ENCODE data around the gene FCGR3A.
"Not testable (repeated sequence)": the region's sequence is repeated elsewhere in the genome, so short reads cannot be mapped to it uniquely, and the experiment has no call there.

The FCGR3A gene

DNA sequence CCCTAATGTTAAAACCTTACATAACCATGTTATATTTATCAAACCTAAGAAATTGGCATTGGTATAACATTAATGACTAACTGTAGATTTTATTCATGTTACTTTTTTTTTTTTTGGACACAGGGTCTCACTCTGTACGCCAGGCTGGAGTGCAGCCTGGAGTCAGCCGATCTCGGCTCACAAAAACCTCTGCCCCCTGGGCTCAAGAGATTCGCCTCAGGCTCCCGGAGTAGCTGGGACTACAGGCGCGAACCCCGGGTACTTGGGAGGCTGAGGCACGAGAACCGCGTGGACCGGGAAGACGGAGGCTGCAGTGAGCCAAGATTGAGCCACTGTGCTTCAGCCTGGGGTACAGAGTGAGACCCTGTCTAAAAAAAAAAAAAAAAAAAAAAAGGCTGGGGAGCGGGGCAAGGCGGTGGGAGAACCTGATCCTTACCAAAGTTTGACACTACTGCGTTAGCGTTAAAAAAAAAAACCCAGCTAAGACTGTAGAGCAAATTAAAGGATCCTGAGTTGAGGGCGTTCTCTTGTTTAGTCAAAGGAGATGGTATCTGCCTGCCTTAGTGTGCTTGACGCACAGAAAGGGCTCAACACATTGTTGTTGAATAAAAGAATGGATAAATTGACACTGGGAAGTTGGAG, 20.0 kb downstream of the FCGR3A start:
- H3K36me3 ChIP-seq (ENCODE audit: control insufficient read depth, insufficient read depth, low read length); H3K27ac ChIP-seq (ENCODE audit: insufficient read depth, low read depth, low read length, poor library complexity, severe bottlenecking); H3K4me1 ChIP-seq (ENCODE audit: control insufficient read depth, insufficient read depth, low read length); H3K9me3 ChIP-seq (ENCODE audit: control insufficient read depth, low read length): not testable (repeated sequence)
- 20% methylated on average over 19 of the region's 19 CpGs for whole genome bisulfite sequencing, 2 experiments
- peaks cover 50% of the 10 kb centered on the region for H3K27me3 ChIP-seq (ENCODE audit: control insufficient read depth, insufficient read depth, low read length, poor library complexity, severe bottlenecking)
- H3K4me3 ChIP-seq (ENCODE audit: insufficient read depth, low read depth, low read length) = peak overlapping the region; percentile 71

DNA sequence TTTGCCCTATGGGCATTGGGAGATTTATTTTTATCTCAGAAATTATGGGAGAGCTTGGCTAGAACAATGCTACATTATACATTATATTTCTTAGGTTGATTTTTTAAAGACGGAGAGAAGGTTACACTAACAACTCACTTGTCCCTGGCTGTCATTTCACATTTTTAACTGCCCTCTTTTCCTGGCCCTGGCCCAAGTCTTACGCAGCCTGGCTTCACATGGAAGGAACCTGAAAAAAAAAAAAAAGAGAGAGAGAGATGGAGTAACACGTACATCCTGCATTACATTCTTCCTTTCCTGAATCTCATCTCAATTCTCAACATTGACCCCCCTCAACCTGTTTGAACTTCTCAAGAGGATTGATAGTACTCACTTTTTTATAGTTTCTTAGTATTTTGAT, 21.1 kb downstream of the FCGR3A start:
- peaks cover 57% of the 10 kb centered on the region for H3K27me3 ChIP-seq (ENCODE audit: control insufficient read depth, insufficient read depth, low read length, poor library complexity, severe bottlenecking)
- H3K4me1 ChIP-seq (ENCODE audit: control insufficient read depth, insufficient read depth, low read length); H3K4me3 ChIP-seq (ENCODE audit: insufficient read depth, low read depth, low read length); H3K36me3 ChIP-seq (ENCODE audit: control insufficient read depth, insufficient read depth, low read length); H3K9me3 ChIP-seq (ENCODE audit: control insufficient read depth, low read length); H3K27ac ChIP-seq (ENCODE audit: insufficient read depth, low read depth, low read length, poor library complexity, severe bottlenecking): not testable (repeated sequence)
- 80% methylated on average over 2 of the region's 3 CpGs; no CpG with 5 or more reads in 1 of the 2 experiments for WGBS, 2 experiments

DNA sequence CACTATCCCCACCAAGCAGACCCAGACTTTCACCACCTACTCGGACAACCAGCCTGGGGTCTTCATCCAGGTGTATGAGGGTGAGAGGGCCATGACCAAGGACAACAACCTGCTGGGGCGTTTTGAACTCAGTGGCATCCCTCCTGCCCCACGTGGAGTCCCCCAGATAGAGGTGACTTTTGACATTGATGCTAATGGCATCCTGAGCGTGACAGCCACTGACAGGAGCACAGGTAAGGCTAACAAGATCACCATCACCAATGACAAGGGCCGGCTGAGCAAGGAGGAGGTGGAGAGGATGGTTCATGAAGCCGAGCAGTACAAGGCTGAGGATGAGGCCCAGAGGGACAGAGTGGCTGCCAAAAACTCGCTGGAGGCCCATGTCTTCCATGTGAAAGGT, 23.7 kb downstream of the FCGR3A start:
- not testable (repeated sequence) for H3K4me3 ChIP-seq (ENCODE audit: insufficient read depth, low read depth, low read length); H3K4me1 ChIP-seq (ENCODE audit: control insufficient read depth, insufficient read depth, low read length); H3K27ac ChIP-seq (ENCODE audit: insufficient read depth, low read depth, low read length, poor library complexity, severe bottlenecking); H3K36me3 ChIP-seq (ENCODE audit: control insufficient read depth, insufficient read depth, low read length); H3K9me3 ChIP-seq (ENCODE audit: control insufficient read depth, low read length)
- peaks cover 51% of the 10 kb centered on the region for H3K27me3 ChIP-seq (ENCODE audit: control insufficient read depth, insufficient read depth, low read length, poor library complexity, severe bottlenecking)
- 85 to 90% methylated on average over 7 of the region's 7 CpGs for WGBS, 2 experiments

DNA sequence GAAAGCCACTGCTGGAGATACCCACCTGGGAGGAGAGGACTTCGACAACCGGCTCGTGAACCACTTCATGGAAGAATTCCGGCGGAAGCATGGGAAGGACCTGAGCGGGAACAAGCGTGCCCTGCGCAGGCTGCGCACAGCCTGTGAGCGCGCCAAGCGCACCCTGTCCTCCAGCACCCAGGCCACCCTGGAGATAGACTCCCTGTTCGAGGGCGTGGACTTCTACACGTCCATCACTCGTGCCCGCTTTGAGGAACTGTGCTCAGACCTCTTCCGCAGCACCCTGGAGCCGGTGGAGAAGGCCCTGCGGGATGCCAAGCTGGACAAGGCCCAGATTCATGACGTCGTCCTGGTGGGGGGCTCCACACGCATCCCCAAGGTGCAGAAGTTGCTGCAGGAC, 24.3 kb downstream of the FCGR3A start:
- H3K9me3 ChIP-seq (ENCODE audit: control insufficient read depth, low read length); H3K27ac ChIP-seq (ENCODE audit: insufficient read depth, low read depth, low read length, poor library complexity, severe bottlenecking); H3K4me1 ChIP-seq (ENCODE audit: control insufficient read depth, insufficient read depth, low read length); H3K36me3 ChIP-seq (ENCODE audit: control insufficient read depth, insufficient read depth, low read length): not testable (repeated sequence)
- H3K4me3 ChIP-seq (ENCODE audit: insufficient read depth, low read depth, low read length) = peak overlapping the region; percentile 83
- 85 to 91% methylated on average over 18 to 20 of the region's 23 CpGs for WGBS, 2 experiments
- peaks cover 51% of the 10 kb centered on the region for H3K27me3 ChIP-seq (ENCODE audit: control insufficient read depth, insufficient read depth, low read length, poor library complexity, severe bottlenecking)

DNA sequence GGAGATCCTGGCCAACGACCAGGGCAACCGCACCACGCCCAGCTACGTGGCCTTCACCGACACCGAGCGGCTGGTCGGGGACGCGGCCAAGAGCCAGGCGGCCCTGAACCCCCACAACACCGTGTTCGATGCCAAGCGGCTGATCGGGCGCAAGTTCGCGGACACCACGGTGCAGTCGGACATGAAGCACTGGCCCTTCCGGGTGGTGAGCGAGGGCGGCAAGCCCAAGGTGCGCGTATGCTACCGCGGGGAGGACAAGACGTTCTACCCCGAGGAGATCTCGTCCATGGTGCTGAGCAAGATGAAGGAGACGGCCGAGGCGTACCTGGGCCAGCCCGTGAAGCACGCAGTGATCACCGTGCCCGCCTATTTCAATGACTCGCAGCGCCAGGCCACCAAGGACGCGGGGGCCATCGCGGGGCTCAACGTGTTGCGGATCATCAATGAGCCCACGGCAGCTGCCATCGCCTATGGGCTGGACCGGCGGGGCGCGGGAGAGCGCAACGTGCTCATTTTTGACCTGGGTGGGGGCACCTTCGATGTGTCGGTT, 24.8 kb downstream of the FCGR3A start:
- H3K27ac ChIP-seq (ENCODE audit: insufficient read depth, low read depth, low read length, poor library complexity, severe bottlenecking); H3K36me3 ChIP-seq (ENCODE audit: control insufficient read depth, insufficient read depth, low read length); H3K9me3 ChIP-seq (ENCODE audit: control insufficient read depth, low read length); H3K4me1 ChIP-seq (ENCODE audit: control insufficient read depth, insufficient read depth, low read length): not testable (repeated sequence)
- WGBS, 2 experiments = 8 to 11% methylated on average over 39 to 42 of the region's 55 CpGs
- peaks cover 49% of the 10 kb centered on the region for H3K27me3 ChIP-seq (ENCODE audit: control insufficient read depth, insufficient read depth, low read length, poor library complexity, severe bottlenecking)
- H3K4me3 ChIP-seq (ENCODE audit: insufficient read depth, low read depth, low read length) = peak overlapping the region; percentile 83

DNA sequence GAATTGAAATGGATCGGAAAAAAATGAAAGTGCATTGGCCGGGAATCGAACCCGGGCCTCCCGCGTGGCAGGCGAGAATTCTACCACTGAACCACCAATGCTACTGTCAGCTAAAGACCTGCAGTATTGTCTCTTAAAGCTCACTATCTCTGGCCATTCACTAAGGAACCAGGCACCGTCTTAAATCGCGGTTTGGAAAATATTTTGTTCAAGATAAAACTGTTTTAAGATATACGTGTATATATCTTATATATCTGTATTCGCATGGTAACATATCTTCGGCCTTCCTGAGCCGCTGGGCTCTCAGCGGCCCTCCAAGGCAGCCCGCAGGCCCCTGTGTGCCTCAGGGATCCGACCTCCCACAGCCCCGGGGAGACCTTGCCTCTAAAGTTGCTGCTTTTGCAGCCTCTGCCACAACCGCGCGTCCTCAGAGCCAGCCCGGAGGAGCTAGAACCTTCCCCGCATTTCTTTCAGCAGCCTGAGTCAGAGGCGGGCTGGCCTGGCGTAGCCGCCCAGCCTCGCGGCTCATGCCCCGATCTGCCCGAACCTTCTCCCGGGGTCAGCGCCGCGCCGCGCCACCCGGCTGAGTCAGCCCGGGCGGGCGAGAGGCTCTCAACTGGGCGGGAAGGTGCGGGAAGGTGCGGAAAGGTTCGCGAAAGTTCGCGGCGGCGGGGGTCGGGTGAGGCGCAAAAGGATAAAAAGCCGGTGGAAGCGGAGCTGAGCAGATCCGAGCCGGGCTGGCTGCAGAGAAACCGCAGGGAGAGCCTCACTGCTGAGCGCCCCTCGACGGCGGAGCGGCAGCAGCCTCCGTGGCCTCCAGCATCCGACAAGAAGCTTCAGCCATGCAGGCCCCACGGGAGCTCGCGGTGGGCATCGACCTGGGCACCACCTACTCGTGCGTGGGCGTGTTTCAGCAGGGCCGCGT, 25.5 kb downstream of the FCGR3A start, which contains the start of gene HSPA6:
TSS of gene HSPA6 (plus strand) at position 724 of the 925 bp plus-strand sequence. CDS start at position 843, 119 bp downstream.
- H3K9me3 ChIP-seq (ENCODE audit: control insufficient read depth, low read length); H3K4me1 ChIP-seq (ENCODE audit: control insufficient read depth, insufficient read depth, low read length); H3K36me3 ChIP-seq (ENCODE audit: control insufficient read depth, insufficient read depth, low read length); H3K27ac ChIP-seq (ENCODE audit: insufficient read depth, low read depth, low read length, poor library complexity, severe bottlenecking): not testable (repeated sequence)
- H3K4me3 ChIP-seq (ENCODE audit: insufficient read depth, low read depth, low read length) = peak within 1 kb of the TSS; percentile 83
- WGBS, 2 experiments = 1% methylated on average over 53 to 55 of the region's 72 CpGs
- H3K27me3 ChIP-seq (ENCODE audit: control insufficient read depth, insufficient read depth, low read length, poor library complexity, severe bottlenecking) = peaks cover 43% of the 10 kb centered on the region

DNA sequence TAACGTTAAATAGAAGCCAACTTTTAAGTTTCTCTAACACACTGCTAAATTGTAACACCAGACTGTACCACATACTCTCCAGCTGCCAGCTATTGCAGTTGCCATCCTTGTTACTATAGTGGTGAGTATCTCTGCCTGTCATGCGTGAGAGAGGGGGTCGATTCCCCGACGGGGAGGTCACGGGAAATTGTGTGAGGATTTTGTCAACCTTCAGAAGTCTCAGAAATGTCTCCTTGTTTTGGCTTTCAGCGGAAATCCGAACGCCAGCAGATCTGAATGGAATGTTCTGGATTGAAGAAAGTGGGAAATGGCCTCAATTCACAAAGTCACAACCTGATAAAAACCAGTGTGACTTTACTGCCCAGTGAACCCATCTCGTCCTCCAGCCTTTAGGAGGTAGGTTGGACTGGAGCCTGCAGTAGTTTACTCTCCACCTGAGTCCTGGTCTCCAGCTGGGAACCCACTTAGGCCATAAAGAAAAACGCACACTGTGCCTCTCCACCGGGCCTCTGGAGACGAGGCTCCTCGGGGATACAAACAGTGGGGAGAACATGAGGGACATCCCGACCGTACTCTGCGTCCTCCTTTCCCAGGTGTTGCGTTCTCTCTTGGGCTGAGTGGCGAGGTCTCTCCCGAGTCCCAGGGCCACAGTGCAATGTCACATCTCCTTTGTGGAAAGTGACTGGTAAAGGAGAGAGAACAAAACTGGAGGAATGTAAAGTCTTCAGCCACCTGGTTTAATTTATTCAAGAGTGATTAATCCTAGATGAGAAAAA, 26.4 kb downstream of the FCGR3A start:
- H3K27me3 ChIP-seq (ENCODE audit: control insufficient read depth, insufficient read depth, low read length, poor library complexity, severe bottlenecking) = peaks cover 36% of the 10 kb centered on the region
- H3K4me3 ChIP-seq (ENCODE audit: insufficient read depth, low read depth, low read length); H3K27ac ChIP-seq (ENCODE audit: insufficient read depth, low read depth, low read length, poor library complexity, severe bottlenecking); H3K36me3 ChIP-seq (ENCODE audit: control insufficient read depth, insufficient read depth, low read length); H3K4me1 ChIP-seq (ENCODE audit: control insufficient read depth, insufficient read depth, low read length); H3K9me3 ChIP-seq (ENCODE audit: control insufficient read depth, low read length): not testable (repeated sequence)
- WGBS, 2 experiments = 79 to 81% methylated on average over 18 of the region's 20 CpGs

DNA sequence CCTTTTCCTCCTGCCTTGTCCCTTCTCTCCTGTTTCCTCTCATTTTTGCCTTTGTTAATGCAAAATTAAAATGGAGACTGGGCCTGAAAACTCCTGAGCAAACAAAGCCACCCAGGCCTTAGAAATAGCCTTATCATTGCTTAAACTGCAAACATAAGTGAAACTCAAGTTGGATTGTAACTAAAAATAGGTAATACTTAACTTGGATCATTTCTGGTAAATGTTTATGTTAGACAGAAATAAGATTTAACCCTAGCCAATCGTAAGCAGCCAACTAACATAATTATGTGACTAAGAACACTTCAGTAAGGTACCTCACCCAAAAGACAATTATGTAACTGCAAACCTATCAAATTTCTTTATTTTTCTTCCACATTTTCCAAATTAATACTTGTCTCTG, 35.7 kb downstream of the FCGR3A start:
- H3K9me3 ChIP-seq (ENCODE audit: control insufficient read depth, low read length); H3K27ac ChIP-seq (ENCODE audit: insufficient read depth, low read depth, low read length, poor library complexity, severe bottlenecking); H3K4me3 ChIP-seq (ENCODE audit: insufficient read depth, low read depth, low read length); H3K36me3 ChIP-seq (ENCODE audit: control insufficient read depth, insufficient read depth, low read length); H3K4me1 ChIP-seq (ENCODE audit: control insufficient read depth, insufficient read depth, low read length); H3K27me3 ChIP-seq (ENCODE audit: control insufficient read depth, insufficient read depth, low read length, poor library complexity, severe bottlenecking): not testable (repeated sequence)
- whole genome bisulfite sequencing, 2 experiments = no CpG with 5 or more reads among the region's 1 CpG

DNA sequence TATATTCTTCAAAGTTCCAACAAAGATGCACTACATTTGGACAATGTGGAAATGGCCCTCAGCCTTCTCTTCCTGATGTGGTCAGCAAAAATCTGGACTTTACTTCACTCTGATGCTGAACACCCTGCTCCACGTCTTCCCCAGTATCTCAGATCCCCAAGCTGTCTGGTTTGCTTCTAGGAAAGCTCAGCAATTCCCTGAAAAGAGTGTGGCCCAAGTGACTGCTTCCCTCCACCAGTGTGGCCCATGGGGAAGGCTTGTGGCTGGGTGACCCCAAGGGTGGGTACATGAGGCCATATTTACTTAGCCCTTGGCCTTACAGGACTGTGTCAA, 36.2 kb downstream of the FCGR3A start:
- not testable (repeated sequence) for H3K27ac ChIP-seq (ENCODE audit: insufficient read depth, low read depth, low read length, poor library complexity, severe bottlenecking); H3K9me3 ChIP-seq (ENCODE audit: control insufficient read depth, low read length); H3K4me1 ChIP-seq (ENCODE audit: control insufficient read depth, insufficient read depth, low read length); H3K27me3 ChIP-seq (ENCODE audit: control insufficient read depth, insufficient read depth, low read length, poor library complexity, severe bottlenecking); H3K36me3 ChIP-seq (ENCODE audit: control insufficient read depth, insufficient read depth, low read length); H3K4me3 ChIP-seq (ENCODE audit: insufficient read depth, low read depth, low read length)
- 50% methylated on average over 1 of the region's 1 CpG for WGBS, 2 experiments
